ENCODE results near the gene SMARCB1.

Gene SMARCB1

DNA sequence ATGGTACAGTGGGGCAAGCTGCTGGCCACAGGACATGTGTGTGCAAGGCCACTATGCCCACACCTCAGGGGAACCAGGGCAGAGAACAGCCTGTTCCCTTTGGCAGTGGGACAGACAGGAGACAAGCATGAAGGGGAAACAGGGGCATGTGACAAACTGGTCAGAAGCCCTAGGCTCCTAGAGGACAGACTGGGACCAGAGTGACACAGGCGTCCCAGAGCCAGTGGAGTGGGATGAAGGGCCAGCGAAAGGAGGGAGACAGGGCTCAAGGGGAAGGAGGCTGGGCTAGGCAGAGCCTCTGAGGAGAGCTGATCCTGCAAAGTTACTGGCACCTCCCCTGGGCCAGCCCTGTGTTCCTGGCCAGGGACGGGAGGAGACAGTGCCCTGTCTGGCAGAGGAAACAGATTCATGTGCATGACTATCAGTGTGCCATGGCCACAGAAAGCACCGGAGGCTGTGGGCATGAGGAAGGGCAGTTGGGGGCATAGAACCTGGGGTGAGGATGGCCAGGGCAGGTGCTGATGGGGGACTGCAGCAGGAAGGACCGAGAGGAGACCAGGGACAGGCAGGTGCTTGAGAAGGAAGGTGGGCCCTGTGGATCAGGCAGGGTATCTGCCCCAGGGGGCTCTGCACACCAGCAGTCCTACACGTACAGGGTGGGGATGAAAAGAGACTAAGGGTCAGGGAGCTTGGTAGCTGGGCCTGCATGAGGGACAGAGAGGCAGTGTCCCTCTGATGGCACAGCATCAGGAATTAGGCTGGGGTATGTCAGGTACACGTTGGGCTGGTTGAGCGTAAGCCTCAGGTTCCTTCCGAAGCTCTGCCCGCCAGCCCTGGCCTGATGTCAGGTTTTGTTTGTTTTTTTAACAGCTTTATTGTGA, 42.3 kb downstream of the SMARCB1 start:
- TF ChIP-seq, protein P1, sequence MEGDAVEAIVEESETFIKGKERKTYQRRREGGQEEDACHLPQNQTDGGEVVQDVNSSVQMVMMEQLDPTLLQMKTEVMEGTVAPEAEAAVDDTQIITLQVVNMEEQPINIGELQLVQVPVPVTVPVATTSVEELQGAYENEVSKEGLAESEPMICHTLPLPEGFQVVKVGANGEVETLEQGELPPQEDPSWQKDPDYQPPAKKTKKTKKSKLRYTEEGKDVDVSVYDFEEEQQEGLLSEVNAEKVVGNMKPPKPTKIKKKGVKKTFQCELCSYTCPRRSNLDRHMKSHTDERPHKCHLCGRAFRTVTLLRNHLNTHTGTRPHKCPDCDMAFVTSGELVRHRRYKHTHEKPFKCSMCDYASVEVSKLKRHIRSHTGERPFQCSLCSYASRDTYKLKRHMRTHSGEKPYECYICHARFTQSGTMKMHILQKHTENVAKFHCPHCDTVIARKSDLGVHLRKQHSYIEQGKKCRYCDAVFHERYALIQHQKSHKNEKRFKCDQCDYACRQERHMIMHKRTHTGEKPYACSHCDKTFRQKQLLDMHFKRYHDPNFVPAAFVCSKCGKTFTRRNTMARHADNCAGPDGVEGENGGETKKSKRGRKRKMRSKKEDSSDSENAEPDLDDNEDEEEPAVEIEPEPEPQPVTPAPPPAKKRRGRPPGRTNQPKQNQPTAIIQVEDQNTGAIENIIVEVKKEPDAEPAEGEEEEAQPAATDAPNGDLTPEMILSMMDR (IDR thresholded peaks at IDR 0.05; ENCODE audit: low read depth, low read length): no peak
- H3K4me3 ChIP-seq (ENCODE audit: low read depth, low read length): no peak overlapping the region

DNA sequence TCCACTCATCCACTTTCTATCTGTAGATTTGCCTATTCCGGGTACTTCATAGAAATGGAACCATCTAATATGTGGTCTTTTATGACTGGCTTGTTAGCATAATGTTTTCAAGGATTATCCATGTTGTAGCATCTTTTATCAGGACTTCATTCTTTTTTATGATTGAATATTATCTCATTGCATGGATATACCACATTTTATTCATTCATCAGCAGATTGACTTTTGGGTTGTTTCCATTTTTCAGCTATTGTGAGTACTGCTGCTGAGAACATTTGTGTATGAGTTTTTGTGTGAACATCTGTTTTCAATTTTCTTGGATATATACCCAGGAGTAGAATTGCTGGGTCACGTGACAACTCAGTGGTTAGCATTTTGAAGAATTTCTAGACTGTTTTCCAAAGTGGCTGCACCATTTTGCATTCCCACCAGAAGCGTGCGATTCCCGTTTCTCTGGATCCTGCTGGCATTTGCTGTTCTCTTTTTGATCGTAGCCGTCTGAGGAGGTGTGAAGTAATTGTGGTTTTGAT, 43.1 kb downstream of the SMARCB1 start:
- TF ChIP-seq, protein P1 (IDR thresholded peaks at IDR 0.05; ENCODE audit: low read depth, low read length): no peak
- no peak overlapping the region for H3K4me3 ChIP-seq (ENCODE audit: low read depth, low read length)

GRCh38 chr22:23831261-23831660, 44.5 kb downstream of the SMARCB1 start:
- TF ChIP-seq, protein P1 (IDR thresholded peaks at IDR 0.05; ENCODE audit: low read depth, low read length): no peak
- H3K4me3 ChIP-seq (ENCODE audit: low read depth, low read length): no peak overlapping the region

DNA sequence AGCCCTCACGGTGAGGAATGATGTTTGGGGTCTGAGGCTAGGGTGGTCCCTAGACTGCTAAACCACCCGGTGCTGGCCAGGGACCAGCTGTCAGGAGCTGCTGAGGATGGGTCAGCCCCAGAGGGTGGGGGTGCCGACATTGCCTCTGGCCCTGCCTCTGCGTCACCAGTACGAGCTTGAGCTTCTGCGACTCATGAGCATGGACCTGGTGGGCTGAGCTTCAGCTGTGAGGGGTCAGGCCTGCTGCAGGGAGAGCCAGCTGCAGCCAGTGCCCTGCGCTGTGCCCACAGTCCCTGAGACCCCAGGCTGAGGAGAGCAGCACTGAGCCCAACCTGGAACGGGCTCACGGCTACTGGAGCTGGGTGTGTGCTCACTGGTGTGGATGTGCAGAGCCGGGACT, 45.0 kb downstream of the SMARCB1 start:
- TF ChIP-seq, protein P1 (IDR thresholded peaks at IDR 0.05; ENCODE audit: low read depth, low read length): no peak
- H3K4me3 ChIP-seq (ENCODE audit: low read depth, low read length): no peak overlapping the region

DNA sequence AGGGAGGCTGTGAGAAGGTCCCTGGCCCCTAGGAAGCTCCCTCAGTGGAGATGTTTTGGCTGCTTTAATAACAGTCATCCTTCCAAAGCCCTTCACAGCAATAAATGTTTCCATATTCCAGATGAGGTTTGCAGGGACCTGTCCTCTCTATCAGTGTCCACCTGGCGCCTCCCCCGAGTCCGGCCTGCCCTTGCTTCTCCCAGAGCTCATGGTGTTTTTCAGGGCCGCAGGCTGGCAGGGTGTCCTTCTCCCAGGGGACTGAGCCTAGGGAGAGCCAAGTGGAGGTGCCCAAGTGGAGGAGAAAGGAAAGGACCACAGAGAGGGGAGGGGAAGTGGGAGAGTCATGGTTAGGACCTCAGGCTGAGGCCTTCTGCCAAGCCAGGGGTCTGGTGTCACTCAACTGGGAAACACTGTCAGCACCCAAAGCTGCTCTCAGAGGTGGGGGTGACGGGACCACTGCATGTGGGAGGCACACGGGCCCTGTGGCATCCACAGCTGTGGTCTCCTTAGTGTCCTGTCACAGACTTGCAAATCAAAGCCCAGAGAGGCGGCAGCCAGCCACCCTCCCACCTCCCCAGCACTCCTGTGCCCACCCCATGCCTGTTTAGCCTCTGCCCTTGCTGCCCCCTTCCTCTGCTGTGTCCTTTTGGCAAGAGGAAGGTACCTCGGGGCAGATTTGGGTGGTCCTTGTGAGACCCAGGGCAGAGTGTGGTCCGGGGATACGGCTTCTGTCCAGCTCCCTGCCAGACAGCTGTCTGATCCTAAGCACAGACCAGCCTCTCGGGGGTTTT, 45.7 kb downstream of the SMARCB1 start:
- H3K4me3 ChIP-seq (ENCODE audit: low read depth, low read length): no peak overlapping the region
- TF ChIP-seq, protein P1 (IDR thresholded peaks at IDR 0.05; ENCODE audit: low read depth, low read length): no peak

DNA sequence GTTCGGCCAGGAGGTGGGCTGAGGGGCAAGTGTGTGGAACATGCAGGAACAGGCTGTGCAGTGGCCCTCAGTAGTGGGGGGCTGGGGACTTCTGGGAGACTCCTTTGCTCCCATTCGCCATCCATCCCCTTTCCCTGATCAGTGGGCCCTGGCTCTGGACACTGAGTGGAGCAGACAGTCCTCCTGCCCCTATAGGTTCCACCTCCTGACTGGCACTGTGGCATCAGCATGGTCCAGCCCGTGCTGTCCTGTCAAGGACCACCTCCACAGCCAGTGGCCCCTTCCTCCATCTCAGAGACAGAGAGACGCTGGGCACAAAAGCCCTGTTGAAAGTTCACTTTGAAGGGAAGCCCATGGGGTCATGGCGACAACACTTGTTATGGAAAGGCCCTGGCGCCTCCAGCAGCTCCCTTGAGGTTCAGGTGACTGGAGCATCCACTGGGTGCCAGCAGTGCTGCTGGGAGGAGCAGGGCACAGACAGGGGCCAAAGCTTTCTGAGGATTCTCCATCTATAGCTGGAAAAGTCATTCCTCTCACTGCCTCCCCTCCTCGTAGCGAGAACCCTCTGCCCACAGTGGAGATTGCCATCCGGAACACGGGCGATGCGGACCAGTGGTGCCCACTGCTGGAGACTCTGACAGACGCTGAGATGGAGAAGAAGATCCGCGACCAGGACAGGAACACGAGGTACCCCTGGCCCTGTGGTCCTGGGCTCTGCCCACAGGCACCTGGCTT, 46.4 kb downstream of the SMARCB1 start:
- TF ChIP-seq, protein P1 (IDR thresholded peaks at IDR 0.05; ENCODE audit: low read depth, low read length): no peak
- no peak overlapping the region for H3K4me3 ChIP-seq (ENCODE audit: low read depth, low read length)

Measured in WI38 (cell line).